Measurements from ENCODE around the gene DCAF10.
A peak's percentile ranks its signal among the peaks of the same experiment; 100 is the strongest.

DCAF10 gene

DNA sequence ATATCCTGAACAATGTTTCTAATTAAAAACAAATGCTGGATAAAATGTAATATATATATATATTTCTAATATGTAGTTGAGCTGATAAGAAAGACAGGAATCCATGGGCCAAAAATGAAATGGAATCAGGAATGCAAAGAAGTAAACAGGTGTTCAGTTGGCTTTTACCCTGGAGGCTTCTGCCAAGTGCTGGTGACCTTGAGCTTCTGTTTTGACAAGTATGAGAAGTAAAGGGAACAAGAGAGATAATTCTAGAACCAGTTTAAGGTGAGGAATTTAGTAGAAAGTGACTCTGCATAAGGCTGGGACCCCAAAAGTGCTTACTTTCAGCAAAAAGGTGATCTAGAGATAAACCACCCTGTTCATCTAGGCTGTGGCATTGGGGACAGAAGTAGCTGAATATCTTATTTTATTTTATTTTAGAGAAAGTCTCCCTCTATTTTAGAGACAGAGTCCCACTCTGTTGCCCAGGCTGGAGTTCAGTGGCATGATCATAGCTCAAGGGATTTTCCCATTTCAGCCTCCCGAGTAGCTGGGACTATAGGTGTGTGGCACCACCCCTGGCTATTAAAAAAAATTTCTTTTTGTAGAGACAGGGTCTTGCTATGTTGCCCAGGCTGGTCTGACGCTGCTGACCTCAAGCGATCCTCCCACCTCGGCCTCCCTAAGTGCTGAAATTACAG lies 27.0 kb downstream of the DCAF10 start:
- TF ChIP-seq, protein P1, sequence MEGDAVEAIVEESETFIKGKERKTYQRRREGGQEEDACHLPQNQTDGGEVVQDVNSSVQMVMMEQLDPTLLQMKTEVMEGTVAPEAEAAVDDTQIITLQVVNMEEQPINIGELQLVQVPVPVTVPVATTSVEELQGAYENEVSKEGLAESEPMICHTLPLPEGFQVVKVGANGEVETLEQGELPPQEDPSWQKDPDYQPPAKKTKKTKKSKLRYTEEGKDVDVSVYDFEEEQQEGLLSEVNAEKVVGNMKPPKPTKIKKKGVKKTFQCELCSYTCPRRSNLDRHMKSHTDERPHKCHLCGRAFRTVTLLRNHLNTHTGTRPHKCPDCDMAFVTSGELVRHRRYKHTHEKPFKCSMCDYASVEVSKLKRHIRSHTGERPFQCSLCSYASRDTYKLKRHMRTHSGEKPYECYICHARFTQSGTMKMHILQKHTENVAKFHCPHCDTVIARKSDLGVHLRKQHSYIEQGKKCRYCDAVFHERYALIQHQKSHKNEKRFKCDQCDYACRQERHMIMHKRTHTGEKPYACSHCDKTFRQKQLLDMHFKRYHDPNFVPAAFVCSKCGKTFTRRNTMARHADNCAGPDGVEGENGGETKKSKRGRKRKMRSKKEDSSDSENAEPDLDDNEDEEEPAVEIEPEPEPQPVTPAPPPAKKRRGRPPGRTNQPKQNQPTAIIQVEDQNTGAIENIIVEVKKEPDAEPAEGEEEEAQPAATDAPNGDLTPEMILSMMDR (IDR thresholded peaks at IDR 0.05; ENCODE audit: low read depth, low read length, missing control alignments) = no peak
- DNase-seq (ENCODE audit: low read depth) = no peak
- in situ Hi-C loops (cut with HindIII; ENCODE audit: low sequenced_read_pairs) = no loop called here
- no peak overlapping the region for H3K4me3 ChIP-seq (ENCODE audit: low read depth, low read length)

DNA sequence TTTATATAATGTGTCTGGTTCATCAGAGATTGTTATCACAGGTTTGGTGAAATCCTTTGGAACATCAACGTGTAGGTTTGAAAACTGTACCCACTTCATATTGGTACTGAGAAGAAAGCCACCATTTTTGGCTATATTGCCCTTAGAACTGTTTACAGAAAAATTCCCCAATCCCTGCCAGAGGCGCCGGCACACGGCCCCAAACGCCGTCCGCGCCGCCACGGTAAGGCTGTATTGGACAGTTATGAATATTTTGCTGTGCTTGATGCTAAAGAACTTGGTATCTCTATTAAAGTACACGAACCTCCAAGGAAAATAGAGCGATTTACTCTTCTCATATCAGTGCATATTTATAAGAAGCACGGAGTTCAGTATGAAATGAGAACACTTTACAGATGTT lies 35.2 kb downstream of the DCAF10 start:
- TF ChIP-seq, protein P1 (IDR thresholded peaks at IDR 0.05; ENCODE audit: low read depth, low read length, missing control alignments) = no peak
- no peak for DNase-seq (ENCODE audit: low read depth)
- in situ Hi-C loops (cut with HindIII; ENCODE audit: low sequenced_read_pairs) = no loop called here
- H3K4me3 ChIP-seq (ENCODE audit: low read depth, low read length) = no peak overlapping the region

DNA sequence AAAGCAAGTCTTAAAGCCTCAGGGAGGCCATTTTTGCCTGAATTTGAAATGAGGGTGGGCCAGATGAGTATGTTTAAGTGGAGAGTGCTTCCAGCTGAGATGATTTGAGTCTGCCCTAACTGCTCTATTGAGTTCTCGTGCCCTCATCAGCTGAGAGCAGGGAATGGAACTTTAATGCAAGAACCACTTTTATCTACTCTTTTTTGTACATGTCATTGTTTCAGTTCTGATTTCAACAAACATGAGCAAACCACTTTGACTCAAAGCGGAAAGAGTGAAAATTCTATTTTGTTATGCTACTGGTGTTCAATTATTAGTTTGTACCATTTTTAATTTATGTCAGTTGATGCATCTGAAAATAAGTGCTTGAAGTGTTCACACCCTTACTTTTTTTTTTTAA lies 35.8 kb downstream of the DCAF10 start:
- TF ChIP-seq, protein P1 (IDR thresholded peaks at IDR 0.05; ENCODE audit: low read depth, low read length, missing control alignments) = no peak
- in situ Hi-C loops (cut with HindIII; ENCODE audit: low sequenced_read_pairs) = no loop called here
- no peak for DNase-seq (ENCODE audit: low read depth)
- no peak overlapping the region for H3K4me3 ChIP-seq (ENCODE audit: low read depth, low read length)

DNA sequence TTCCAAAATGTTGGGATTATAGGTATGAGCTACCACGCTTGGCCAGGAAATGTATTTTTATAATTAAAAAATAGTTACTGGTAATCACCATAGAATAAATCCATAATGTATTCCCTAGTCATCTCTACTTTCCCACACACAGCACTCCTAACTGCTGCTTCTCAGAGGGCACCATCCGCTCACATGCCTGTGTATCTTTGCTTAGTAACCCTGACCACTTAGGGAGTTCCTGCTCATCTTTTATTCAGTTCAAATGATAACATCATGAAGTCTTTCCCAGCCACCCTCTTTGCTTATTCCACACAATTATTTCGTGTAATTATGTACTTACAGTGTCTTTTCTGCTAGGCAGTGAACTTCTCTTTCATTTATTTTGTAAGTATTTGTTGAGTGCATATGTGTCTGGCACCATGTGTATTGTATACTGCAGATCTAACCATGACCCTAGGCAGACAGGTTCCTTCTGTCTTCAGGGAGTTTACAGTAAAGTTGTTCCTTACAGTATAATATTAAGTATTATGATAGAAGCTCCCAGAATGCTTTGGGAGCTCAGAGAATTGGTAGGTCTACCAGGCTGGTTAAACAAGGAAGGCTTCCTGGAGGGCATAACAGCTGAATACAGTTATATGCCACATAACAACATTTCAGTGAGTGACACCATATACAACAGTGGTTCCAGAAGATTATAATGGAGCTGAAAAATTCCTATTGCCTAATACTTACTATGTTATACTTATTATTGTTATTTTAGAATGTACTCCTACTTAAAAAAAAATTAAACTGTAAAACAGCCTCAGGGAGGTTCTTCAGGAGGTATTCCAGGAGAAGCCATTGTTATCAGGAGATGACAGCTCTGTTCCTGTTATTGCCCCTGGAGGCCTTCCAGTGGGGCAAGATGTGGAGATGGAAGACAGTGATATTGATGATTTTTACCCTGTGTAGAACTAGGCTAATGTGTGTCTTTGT lies 39.2 kb downstream of the DCAF10 start:
- in situ Hi-C loops (cut with HindIII; ENCODE audit: low sequenced_read_pairs) = no loop called here
- TF ChIP-seq, protein P1 (IDR thresholded peaks at IDR 0.05; ENCODE audit: low read depth, low read length, missing control alignments) = no peak
- H3K4me3 ChIP-seq (ENCODE audit: low read depth, low read length) = no peak overlapping the region
- no peak for DNase-seq (ENCODE audit: low read depth)

DNA sequence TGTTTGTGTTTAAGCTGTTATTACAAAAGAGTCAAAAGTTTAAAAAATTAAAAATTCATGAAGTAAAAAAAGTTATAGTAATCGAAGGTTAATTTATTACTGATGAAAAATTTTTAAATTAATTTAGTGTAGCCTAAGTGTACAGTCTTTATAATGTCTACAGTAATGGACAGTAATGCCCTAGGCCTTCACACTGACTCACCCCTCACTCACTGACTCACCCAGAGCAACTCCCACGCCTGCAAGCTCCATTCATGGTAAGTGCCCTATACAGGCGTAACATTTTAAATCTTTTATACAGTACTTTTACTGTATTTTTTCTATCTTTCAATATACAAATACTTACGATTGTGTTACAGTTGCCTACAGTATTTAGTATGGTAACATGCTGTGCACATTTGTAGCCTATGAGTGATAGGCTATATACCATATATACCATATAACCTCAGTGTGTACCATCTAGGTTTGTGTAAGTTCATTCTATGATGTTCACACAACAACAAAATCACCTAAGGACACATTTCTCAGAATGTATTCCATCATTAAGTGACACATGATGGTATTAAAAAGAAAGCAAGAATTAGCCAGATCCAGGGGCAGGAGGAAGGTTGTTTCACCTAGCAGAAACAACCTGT lies 40.1 kb downstream of the DCAF10 start:
- no peak overlapping the region for H3K4me3 ChIP-seq (ENCODE audit: low read depth, low read length)
- TF ChIP-seq, protein P1 (IDR thresholded peaks at IDR 0.05; ENCODE audit: low read depth, low read length, missing control alignments) = no peak
- in situ Hi-C loops (cut with HindIII; ENCODE audit: low sequenced_read_pairs) = no loop called here
- peak; percentile 26 for DNase-seq (ENCODE audit: low read depth)

DNA sequence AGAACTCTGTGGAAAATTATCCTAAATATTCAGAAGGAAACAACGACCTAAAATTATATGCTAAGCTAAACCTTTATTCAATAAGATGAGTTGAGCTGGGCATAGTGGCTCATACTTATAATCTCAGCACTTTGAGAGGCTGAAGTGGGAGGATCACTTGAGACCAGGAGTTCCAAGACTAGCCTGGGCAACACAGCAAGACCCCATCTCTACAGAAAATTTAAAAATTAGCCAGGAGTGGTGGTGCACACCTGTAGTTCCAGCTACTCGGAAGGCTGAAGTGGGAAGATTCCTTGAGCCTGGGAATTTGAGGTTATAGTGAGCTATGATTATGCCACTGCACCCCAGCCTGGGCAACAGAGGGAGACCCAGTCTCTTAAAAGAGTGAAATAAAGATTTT lies 51.6 kb downstream of the DCAF10 start:
- DNase-seq (ENCODE audit: low read depth) = no peak
- in situ Hi-C loops (cut with HindIII; ENCODE audit: low sequenced_read_pairs) = loop anchor here (10.0 kb wide), 1 partner anchor 57 kb away; no protein-coding TSS in a partner anchor
- TF ChIP-seq, protein P1 (IDR thresholded peaks at IDR 0.05; ENCODE audit: low read depth, low read length, missing control alignments) = no peak
- H3K4me3 ChIP-seq (ENCODE audit: low read depth, low read length) = no peak overlapping the region

Data from astrocyte of the cerebellum (primary cell).